Keratinocyte (primary cell): ENCODE data around the gene MYRIP. TPM values are rescaled to one million over a fixed set of nuclear protein-coding genes. Genes with fewer than 3 reads are reported as not detected.

Experiments used
- DNase-seq: peaks from one replicate; pipeline ENCODE4 v3.0.0-alpha.2; 2011; ENCODE audit warnings: low read depth, missing footprints, low spot score
- FAIRE-seq: peaks from 2 replicates; lab custom pipeline; 2011; peaks lifted over from hg19 to GRCh38; lab: Jason Lieb, UNC
- H2AFZ ChIP-seq: 2 replicates; pipeline ENCODE4 v1.6.0; 2012; ENCODE audit warnings: low read length, control low read depth, inconsistent platforms; ENCODE audit not compliant: control insufficient read depth
- H3K27ac ChIP-seq: 2 replicates; pipeline ENCODE4 v1.5.1; 2011; ENCODE audit warnings: low read length; ENCODE audit not compliant: control insufficient read depth, insufficient read depth
- H3K27me3 ChIP-seq: 3 replicates; pipeline ENCODE4 v1.6.0; 2011; ENCODE audit warnings: low read length; ENCODE audit not compliant: control insufficient read depth, insufficient read depth; ENCODE audit errors: extremely low read depth
- H3K36me3 ChIP-seq, 2 experiments: 2 replicates in 1 of 2; 3 replicates in 1 of 2; pipeline ENCODE4 v1.5.1; 2011; ENCODE audit warnings: low read length in 2 of 2, mild to moderate bottlenecking in 1 of 2; ENCODE audit not compliant: control insufficient read depth in 2 of 2, insufficient read depth in 2 of 2; ENCODE audit errors: extremely low read depth in 1 of 2
- H3K4me1 ChIP-seq: 3 replicates; pipeline ENCODE4 v1.5.1; 2011; ENCODE audit warnings: low read length; ENCODE audit not compliant: control insufficient read depth, insufficient read depth; ENCODE audit errors: extremely low read depth
- H3K4me2 ChIP-seq: 3 replicates; pipeline ENCODE4 v1.6.0; 2011; ENCODE audit warnings: low read depth, low read length; ENCODE audit not compliant: control insufficient read depth, insufficient read depth; ENCODE audit errors: extremely low read depth
- H3K4me3 ChIP-seq, 3 experiments: fragments of 200-600 bp in 1 of 3; sonication (generic) in 1 of 3; 2 replicates in 2 of 3; 3 replicates in 1 of 3; pipeline ENCODE4 v1.5.1; 2011 to 2016; ENCODE audit warnings: low read length in 3 of 3, mild to moderate bottlenecking in 3 of 3, control low read depth in 2 of 3, inconsistent platforms in 1 of 3, low read depth in 1 of 3, mixed read lengths in 1 of 3, mixed run types in 1 of 3, moderate library complexity in 1 of 3; ENCODE audit not compliant: control insufficient read depth in 2 of 3, insufficient read depth in 2 of 3; ENCODE audit errors: extremely low read depth in 1 of 3
- H3K79me2 ChIP-seq: 2 replicates; pipeline ENCODE4 v1.6.0; 2012; ENCODE audit warnings: low read length; ENCODE audit not compliant: control insufficient read depth, insufficient read depth
- H3K9ac ChIP-seq: 3 replicates; pipeline ENCODE4 v1.6.0; 2011; ENCODE audit warnings: low read length; ENCODE audit not compliant: control insufficient read depth, insufficient read depth; ENCODE audit errors: extremely low read depth
- H3K9me1 ChIP-seq: 3 replicates; pipeline ENCODE4 v1.6.0; 2011; ENCODE audit warnings: low read length; ENCODE audit not compliant: control insufficient read depth, insufficient read depth; ENCODE audit errors: extremely low read depth
- H3K9me3 ChIP-seq: 2 replicates; pipeline ENCODE4 v1.5.1; 2012; ENCODE audit warnings: low read depth, low read length; ENCODE audit not compliant: control insufficient read depth
- H4K20me1 ChIP-seq: 3 replicates; pipeline ENCODE4 v1.6.0; 2011; ENCODE audit warnings: low read length; ENCODE audit not compliant: control insufficient read depth, insufficient read depth; ENCODE audit errors: extremely low read depth
- EZH2 ChIP-seq: IDR thresholded peaks from one replicate; pipeline ENCODE4 v1.6.1; 2012; ENCODE audit warnings: inconsistent platforms, mild to moderate bottlenecking, low read length, moderate library complexity
- dilution Hi-C: fragments of 300-500 bp; cut with MboI; formaldehyde crosslinking; loops from one replicate; pipeline ENCODE4 v1.7.0; 2020; ENCODE audit warnings: low sequenced_read_pairs; ENCODE audit not compliant: extremely low pct_ligation_motif_present
- polyA plus RNA-seq, 5 experiments: library from polyadenylated mRNA; depleted of rRNA in 3 of 5; stranded (reverse) in 3 of 5; stranded (forward) in 1 of 5; unstranded in 1 of 5; fragments of >200 nt; gene quantifications; 1 replicate in 1 of 5; 2 replicates in 3 of 5; 3 replicates in 1 of 5; pipeline versions ENCODE4 v1.2.1 to v1.2.3, GENCODE V29; 2011 to 2012; ENCODE audit warnings: missing spikeins in 2 of 5, low read depth in 1 of 5, low replicate concordance in 1 of 5
- small RNA-seq, 3 experiments: library from RNA; depleted of rRNA; stranded (forward); fragments of <200 nt; gene quantifications; one replicate each; pipeline ENCODE3, GENCODE V24; 2012; ENCODE audit warnings: low read depth in 3 of 3, low replicate concordance in 1 of 3; ENCODE audit not compliant: insufficient read length in 3 of 3
- TF ChIP-seq, protein P1 (sequence below), 3 experiments: IDR thresholded peaks in 1 of 3; conservative IDR thresholded peaks in 1 of 3; optimal IDR thresholded peaks in 1 of 3; 2 replicates in 2 of 3; 3 replicates in 1 of 3; pipeline versions ENCODE3 to v1.5.1; 2011; ENCODE audit warnings: low read length in 3 of 3, mild to moderate bottlenecking in 3 of 3, moderate library complexity in 2 of 3, control low read depth in 1 of 3, inconsistent platforms in 1 of 3; ENCODE audit not compliant: insufficient read depth in 2 of 3; ENCODE audit errors: extremely low read depth in 1 of 3

MYRIP gene
- polyA plus RNA-seq, 1 donor (not counting 4 experiments of a cell fraction or from before 2014, with no cell fraction given) = 0.01 TPM

DNA sequence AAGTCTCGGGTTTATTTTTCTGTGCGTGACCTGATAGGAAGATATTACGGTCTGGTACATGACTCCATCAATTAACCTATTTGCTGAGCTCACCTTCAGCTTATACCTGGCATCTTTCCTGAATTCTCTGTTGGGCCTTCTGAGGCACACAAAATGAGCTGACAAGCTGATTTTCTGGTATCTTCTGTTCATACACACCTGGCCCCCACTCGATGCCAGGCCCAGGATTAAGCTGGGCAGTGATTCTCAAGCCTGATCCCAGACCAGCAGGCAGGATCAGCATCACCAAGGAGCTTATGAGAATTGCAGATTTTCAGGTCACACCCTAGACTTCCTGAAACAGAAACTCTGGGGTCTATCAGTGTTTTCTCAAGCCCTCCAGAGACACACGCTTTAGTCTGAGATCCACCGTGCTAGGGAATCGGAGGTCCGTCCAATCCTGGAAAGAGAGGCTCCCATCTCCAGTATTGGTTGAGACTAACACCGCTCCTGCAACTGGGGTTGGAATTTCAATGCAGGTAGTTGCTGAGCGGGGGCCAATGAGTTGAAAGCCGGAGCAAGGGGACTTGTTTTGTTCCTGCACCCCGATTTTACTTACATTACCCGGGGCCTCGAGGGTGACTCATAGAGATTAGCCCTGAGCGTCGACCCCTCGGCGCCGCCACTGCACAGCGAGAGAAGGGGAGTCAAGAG lies 499.5 kb downstream of the MYRIP start:
- dilution Hi-C loops = no loop called here
- H3K4me3 ChIP-seq = peak overlapping the region; percentile 86 to 96 (median 96)

DNA sequence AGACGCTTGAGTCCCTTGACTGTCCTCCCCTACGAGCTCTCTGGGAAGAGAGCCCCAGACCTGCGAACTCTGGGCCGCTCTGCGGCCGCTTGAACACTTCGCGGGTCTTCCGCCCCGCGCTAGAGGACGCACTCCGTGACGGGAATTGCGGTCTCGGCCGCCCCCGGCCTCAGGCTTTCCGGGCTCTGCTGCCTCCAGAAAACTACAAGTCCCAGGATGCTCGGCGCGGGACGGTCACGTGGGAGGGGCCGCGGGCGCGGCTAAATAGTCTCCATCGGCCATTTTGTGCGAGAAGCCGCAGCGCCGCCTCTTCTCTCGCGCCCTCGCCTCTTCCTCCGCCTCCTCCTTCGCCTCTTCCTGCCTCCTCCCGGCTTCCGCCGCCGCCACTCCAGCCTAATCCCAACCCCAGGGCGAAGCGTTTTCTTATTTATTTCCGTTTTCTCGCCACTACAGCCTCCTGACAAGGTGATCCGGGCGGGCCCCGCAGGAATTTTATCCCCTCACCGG lies 500.1 kb downstream of the MYRIP start, which contains the start of gene EIF1B:
Gene EIF1B, plus strand, starts transcription at position 290 of the 507 bp plus-strand sequence. CDS start 235 bp downstream, outside the sequence.
- Histone ChIP-seq H3K4me3 (peak within 1 kb of the TSS; percentile 86 to 96 (median 96)), H3K27ac (peak within 1 kb of the TSS; percentile 89), H3K4me1 (peaks cover 11% of the 10 kb centered on the region), H3K9me3 (no peaks in the 10 kb centered on the region), H3K9me1 (no peaks in the 10 kb centered on the region), H3K27me3 (no peaks in the 10 kb centered on the region), H4K20me1 (no peaks in the 10 kb centered on the region), H3K4me2 (peak within 1 kb of the TSS; percentile 93), H3K79me2 (peaks cover 12% of the 10 kb centered on the region), H2AFZ (peak within 1 kb of the TSS; percentile 85), H3K9ac (peak within 1 kb of the TSS; percentile 94), H3K36me3 (peaks cover 0 to 12% of the 10 kb centered on the region in 2 experiments)
- FAIRE-seq = no peak
- no peak for TF ChIP-seq EZH2
- TF ChIP-seq, protein P1, sequence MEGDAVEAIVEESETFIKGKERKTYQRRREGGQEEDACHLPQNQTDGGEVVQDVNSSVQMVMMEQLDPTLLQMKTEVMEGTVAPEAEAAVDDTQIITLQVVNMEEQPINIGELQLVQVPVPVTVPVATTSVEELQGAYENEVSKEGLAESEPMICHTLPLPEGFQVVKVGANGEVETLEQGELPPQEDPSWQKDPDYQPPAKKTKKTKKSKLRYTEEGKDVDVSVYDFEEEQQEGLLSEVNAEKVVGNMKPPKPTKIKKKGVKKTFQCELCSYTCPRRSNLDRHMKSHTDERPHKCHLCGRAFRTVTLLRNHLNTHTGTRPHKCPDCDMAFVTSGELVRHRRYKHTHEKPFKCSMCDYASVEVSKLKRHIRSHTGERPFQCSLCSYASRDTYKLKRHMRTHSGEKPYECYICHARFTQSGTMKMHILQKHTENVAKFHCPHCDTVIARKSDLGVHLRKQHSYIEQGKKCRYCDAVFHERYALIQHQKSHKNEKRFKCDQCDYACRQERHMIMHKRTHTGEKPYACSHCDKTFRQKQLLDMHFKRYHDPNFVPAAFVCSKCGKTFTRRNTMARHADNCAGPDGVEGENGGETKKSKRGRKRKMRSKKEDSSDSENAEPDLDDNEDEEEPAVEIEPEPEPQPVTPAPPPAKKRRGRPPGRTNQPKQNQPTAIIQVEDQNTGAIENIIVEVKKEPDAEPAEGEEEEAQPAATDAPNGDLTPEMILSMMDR (optimal IDR thresholded peaks at IDR 0.05 in 1 of 3, IDR thresholded peaks at IDR 0.05 in 1 of 3, conservative IDR thresholded peaks at IDR 0.05 in 1 of 3; ENCODE audit: extremely low read depth in 1 of 3, insufficient read depth in 2 of 3, low read length in 3 of 3) = peak; percentile 66 to 92 (median 75)
- DNase-seq = peak; percentile 72
- dilution Hi-C loops = no loop called here

More for the DNA sequence above, 499.5 kb downstream of the MYRIP start:
- Histone ChIP-seq H3K9ac (peak overlapping the region; percentile 77), H2AFZ (peak overlapping the region; percentile 80), H4K20me1 (no peaks in the 10 kb centered on the region), H3K9me1 (no peaks in the 10 kb centered on the region), H3K4me1 (peaks cover 11% of the 10 kb centered on the region), H3K36me3 (peaks cover 0 to 12% of the 10 kb centered on the region in 2 experiments), H3K9me3 (no peaks in the 10 kb centered on the region), H3K4me2 (peak overlapping the region; percentile 93), H3K79me2 (peaks cover 12% of the 10 kb centered on the region), H3K27me3 (no peaks in the 10 kb centered on the region), H3K27ac (peak overlapping the region; percentile 89)
- no peak for DNase-seq
- FAIRE-seq = no peak
- TF ChIP-seq, protein P1 (optimal IDR thresholded peaks at IDR 0.05 in 1 of 3, IDR thresholded peaks at IDR 0.05 in 1 of 3, conservative IDR thresholded peaks at IDR 0.05 in 1 of 3; ENCODE audit: extremely low read depth in 1 of 3, insufficient read depth in 2 of 3, low read length in 3 of 3) = no peak
- TF ChIP-seq EZH2 = no peak

Small RNA genes lying within 50 kb of the gene (small RNA-seq; reads per million reads assigned to genes)
- gene RF00264 (0 reads per million in 3 experiments), gene RN7SL411P (0 reads per million in 3 experiments), gene RNU4-56P (0 reads per million in 3 experiments)
